ENCODE measurements around the gene GRIN3A.

GRCh38 chr9:101683236-101683635 lies 55.2 kb downstream of the GRIN3A start:
- TF ChIP-seq, protein P1, sequence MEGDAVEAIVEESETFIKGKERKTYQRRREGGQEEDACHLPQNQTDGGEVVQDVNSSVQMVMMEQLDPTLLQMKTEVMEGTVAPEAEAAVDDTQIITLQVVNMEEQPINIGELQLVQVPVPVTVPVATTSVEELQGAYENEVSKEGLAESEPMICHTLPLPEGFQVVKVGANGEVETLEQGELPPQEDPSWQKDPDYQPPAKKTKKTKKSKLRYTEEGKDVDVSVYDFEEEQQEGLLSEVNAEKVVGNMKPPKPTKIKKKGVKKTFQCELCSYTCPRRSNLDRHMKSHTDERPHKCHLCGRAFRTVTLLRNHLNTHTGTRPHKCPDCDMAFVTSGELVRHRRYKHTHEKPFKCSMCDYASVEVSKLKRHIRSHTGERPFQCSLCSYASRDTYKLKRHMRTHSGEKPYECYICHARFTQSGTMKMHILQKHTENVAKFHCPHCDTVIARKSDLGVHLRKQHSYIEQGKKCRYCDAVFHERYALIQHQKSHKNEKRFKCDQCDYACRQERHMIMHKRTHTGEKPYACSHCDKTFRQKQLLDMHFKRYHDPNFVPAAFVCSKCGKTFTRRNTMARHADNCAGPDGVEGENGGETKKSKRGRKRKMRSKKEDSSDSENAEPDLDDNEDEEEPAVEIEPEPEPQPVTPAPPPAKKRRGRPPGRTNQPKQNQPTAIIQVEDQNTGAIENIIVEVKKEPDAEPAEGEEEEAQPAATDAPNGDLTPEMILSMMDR (IDR thresholded peaks at IDR 0.05): no peak
- TF ChIP-seq EP300 (IDR thresholded peaks at IDR 0.05) (no peak), POLR2AphosphoS5 (IDR thresholded peaks at IDR 0.05) (no peak), POLR2A (IDR thresholded peaks at IDR 0.05) (no peak)
